Activated CD8-positive, alpha-beta T cell treated with anti-CD3 and anti-CD28 coated beads, Interleukin-2, amount 10 ng/mL, durations not matched to agents 7 days and 5 days (primary cell): Measurements from ENCODE around the gene COL6A2. TPM values are rescaled to one million over a fixed set of nuclear protein-coding genes. Genes with fewer than 3 reads are reported as not detected.

Source experiments
- ATAC-seq: fragments of 150-1000 bp; cut with Tn5 transposase; one replicate; pipeline ENCODE4 v1.10.0; 2021; ENCODE audit warnings: moderate library complexity
- CTCF ChIA-PET: fragments of 350-600 bp; sonication (Branson Sonifier 250); formaldehyde crosslinking; loops from one replicate; lab custom pipeline; 2021; ENCODE audit warnings: antibody characterized with exemption; lab: Charles Lee
- POLR2A ChIA-PET: fragments of 350-600 bp; sonication (Branson Sonifier 250); formaldehyde crosslinking; loops from one replicate; lab custom pipeline; 2021; ENCODE audit warnings: antibody characterized with exemption; lab: Charles Lee
- DNase-seq: peaks from one replicate; pipeline ENCODE4 v3.0.0-alpha.2; 2020
- H3K27ac Mint-ChIP-seq: one replicate; pipeline ENCODE4 v1.8.0; 2021; ENCODE audit warnings: mild to moderate bottlenecking, mixed read lengths
- H3K27me3 Mint-ChIP-seq: one replicate; pipeline ENCODE4 v1.8.0; 2021; ENCODE audit warnings: low read depth, mixed read lengths
- H3K36me3 Mint-ChIP-seq: one replicate; pipeline ENCODE4 v1.8.0; 2021; ENCODE audit warnings: low read depth, mixed read lengths
- H3K4me1 Mint-ChIP-seq: one replicate; pipeline ENCODE4 v1.8.0; 2021; ENCODE audit warnings: low read depth, mixed read lengths
- H3K4me3 Mint-ChIP-seq: one replicate; pipeline ENCODE4 v1.8.0; 2021; ENCODE audit warnings: mild to moderate bottlenecking, mixed read lengths
- H3K9me3 Mint-ChIP-seq: one replicate; pipeline ENCODE4 v1.8.0; 2022; ENCODE audit warnings: mixed read lengths; ENCODE audit not compliant: insufficient read depth
- total RNA-seq, 2 experiments: library from RNA; stranded (reverse); gene quantifications; one replicate each; pipeline ENCODE4 v1.2.3, GENCODE V29; 2021

Gene COL6A2
- total RNA-seq, 2 experiments from 2014 or later: 6.0 to 7.2 TPM

- DNase-seq (no peak), ATAC-seq (no peak)
- Mint-ChIP-seq H3K27ac (peak overlapping the region; percentile 52), H3K4me3 (no peak overlapping the region), H3K27me3 (no peaks in the 10 kb centered on the region), H3K4me1 (no peaks in the 10 kb centered on the region), H3K9me3 (no peaks in the 10 kb centered on the region), H3K36me3 (peaks cover 2% of the 10 kb centered on the region)
- POLR2A ChIA-PET: no interaction called here
- CTCF ChIA-PET: interaction anchor here (1.0 kb wide), 1 partner anchor 14 kb away, joined by 4 read pairs; no protein-coding TSS in a partner anchor
Observed at GRCh38 chr21:46157396-46157986, 59.6 kb downstream of the COL6A2 start.

GRCh38 chr21:46157987-46158451, 60.1 kb downstream of the COL6A2 start:
- no peak overlapping the region for H3K27ac Mint-ChIP-seq
- ChIA-PET POLR2A (no interaction called here), CTCF (interaction anchor here (1.0 kb wide), 1 partner anchor 15 kb away, joined by 4 read pairs; no protein-coding TSS in a partner anchor)
- H3K4me1 Mint-ChIP-seq: no peaks in the 10 kb centered on the region
- H3K9me3 Mint-ChIP-seq: no peaks in the 10 kb centered on the region
- DNase-seq (no peak), ATAC-seq (no peak)
- H3K4me3 Mint-ChIP-seq: no peak overlapping the region
- no peaks in the 10 kb centered on the region for H3K27me3 Mint-ChIP-seq
- peaks cover 2% of the 10 kb centered on the region for H3K36me3 Mint-ChIP-seq

DNA sequence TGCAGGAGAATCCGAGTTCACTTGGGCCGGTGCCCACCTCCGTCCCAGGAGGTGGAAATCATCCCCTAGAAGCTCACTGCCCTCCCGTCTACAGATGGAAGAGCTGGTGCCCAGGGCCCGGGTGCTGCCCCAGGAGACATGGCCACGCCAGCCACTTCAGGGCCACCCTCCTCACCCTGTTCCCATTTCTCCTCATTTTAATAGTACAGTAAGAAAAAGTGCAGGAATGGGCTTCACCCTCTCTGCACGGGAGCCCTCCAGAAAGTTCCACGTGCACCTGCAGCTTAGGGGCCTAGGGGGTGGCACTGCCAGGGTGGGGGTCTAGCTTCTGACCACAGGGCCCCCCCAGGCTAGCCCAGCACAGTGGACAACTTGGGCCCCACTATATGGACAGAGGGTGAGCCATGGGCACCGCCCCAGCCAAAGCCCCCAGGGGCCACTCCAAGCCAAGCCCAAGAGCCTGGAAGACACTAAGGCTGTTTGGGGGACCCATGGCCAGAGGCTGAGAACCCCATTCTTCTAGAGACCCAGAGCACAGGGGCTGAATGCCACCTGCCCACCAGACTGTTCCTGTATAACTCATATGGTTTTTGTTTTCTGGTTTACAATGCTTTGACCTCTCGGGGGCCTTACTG, 60.9 kb downstream of the COL6A2 start:
- H3K27me3 Mint-ChIP-seq: no peaks in the 10 kb centered on the region
- ChIA-PET POLR2A (no interaction called here), CTCF (no interaction called here)
- no peaks in the 10 kb centered on the region for H3K9me3 Mint-ChIP-seq
- H3K36me3 Mint-ChIP-seq: peaks cover 2% of the 10 kb centered on the region
- no peak overlapping the region for H3K27ac Mint-ChIP-seq
- no peak for DNase-seq
- H3K4me1 Mint-ChIP-seq: no peaks in the 10 kb centered on the region
- H3K4me3 Mint-ChIP-seq: no peak overlapping the region
- no peak for ATAC-seq

GRCh38 chr21:46159390-46159789, 61.5 kb downstream of the COL6A2 start:
- Mint-ChIP-seq H3K9me3 (no peaks in the 10 kb centered on the region), H3K36me3 (peaks cover 2% of the 10 kb centered on the region), H3K4me3 (no peak overlapping the region), H3K27ac (no peak overlapping the region), H3K4me1 (no peaks in the 10 kb centered on the region), H3K27me3 (no peaks in the 10 kb centered on the region)
- CTCF ChIA-PET: interaction anchor here (1.3 kb wide), 1 partner anchor 16 kb away, joined by 5 read pairs; no protein-coding TSS in a partner anchor
- POLR2A ChIA-PET: no interaction called here
- no peak for DNase-seq
- ATAC-seq: no peak

DNA sequence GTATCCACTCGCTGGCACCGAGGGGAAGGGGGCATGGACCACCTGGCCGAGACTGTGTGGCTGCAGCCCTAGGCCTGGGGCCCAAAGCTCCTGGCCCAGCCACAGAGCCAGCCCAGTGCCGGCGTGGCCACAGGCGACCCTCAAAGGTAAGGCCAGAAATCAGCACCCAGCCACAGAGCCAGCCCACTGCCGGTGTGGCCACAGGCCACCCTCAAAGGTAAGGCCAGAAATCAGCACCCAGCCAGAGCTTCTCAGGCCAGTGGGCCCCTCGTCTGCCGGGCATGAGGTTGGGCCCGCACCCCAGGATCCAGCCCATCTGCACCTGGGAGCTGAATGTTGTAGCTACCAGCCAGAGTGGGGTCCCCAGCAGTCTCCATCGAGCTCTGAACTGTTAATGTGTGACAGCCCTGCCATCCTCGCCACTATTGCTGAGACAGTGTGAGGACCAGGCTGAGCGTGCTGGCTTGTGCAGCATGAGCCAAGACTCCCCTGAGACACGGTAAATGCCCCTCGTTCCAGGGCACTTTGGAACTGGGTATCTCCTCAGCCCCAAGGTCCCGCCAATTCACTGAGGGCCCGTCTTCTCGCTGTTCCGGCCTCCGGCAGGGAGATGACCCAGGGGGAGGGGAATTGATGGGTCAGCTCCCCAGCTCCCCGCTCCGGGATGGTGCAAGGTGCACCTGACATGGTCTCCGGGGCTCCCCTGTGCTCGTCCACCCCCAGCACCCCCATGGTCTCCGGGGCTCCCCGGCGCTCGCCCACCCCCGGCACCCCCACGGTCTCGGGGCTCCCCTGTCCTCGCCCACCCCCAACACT, 62.1 kb downstream of the COL6A2 start:
- no peaks in the 10 kb centered on the region for H3K4me1 Mint-ChIP-seq
- H3K4me3 Mint-ChIP-seq: no peak overlapping the region
- no peak overlapping the region for H3K27ac Mint-ChIP-seq
- no peaks in the 10 kb centered on the region for H3K27me3 Mint-ChIP-seq
- POLR2A ChIA-PET: no interaction called here
- ATAC-seq (peak; percentile 50), DNase-seq (no peak)
- CTCF ChIA-PET: interaction anchor here (1.3 kb wide), 1 partner anchor 16 kb away, joined by 5 read pairs; no protein-coding TSS in a partner anchor
- H3K9me3 Mint-ChIP-seq: no peaks in the 10 kb centered on the region
- peaks cover 2% of the 10 kb centered on the region for H3K36me3 Mint-ChIP-seq

GRCh38 chr21:46160657-46160906, 62.7 kb downstream of the COL6A2 start:
- no peaks in the 10 kb centered on the region for H3K27me3 Mint-ChIP-seq
- ATAC-seq (peak; percentile 14), DNase-seq (no peak)
- POLR2A ChIA-PET: no interaction called here
- peaks cover 2% of the 10 kb centered on the region for H3K36me3 Mint-ChIP-seq
- H3K27ac Mint-ChIP-seq: no peak overlapping the region
- H3K9me3 Mint-ChIP-seq: no peaks in the 10 kb centered on the region
- no peaks in the 10 kb centered on the region for H3K4me1 Mint-ChIP-seq
- CTCF ChIA-PET: interaction anchor here (1.3 kb wide), 1 partner anchor 17 kb away, joined by 5 read pairs; no protein-coding TSS in a partner anchor
- H3K4me3 Mint-ChIP-seq: no peak overlapping the region

GRCh38 chr21:46160907-46161632, 63.2 kb downstream of the COL6A2 start:
- POLR2A ChIA-PET: no interaction called here
- Mint-ChIP-seq H3K9me3 (no peaks in the 10 kb centered on the region), H3K27ac (no peak overlapping the region), H3K36me3 (peaks cover 2% of the 10 kb centered on the region), H3K27me3 (no peaks in the 10 kb centered on the region), H3K4me1 (no peaks in the 10 kb centered on the region), H3K4me3 (no peak overlapping the region)
- ATAC-seq (no peak), DNase-seq (no peak)
- CTCF ChIA-PET: no interaction called here

DNA sequence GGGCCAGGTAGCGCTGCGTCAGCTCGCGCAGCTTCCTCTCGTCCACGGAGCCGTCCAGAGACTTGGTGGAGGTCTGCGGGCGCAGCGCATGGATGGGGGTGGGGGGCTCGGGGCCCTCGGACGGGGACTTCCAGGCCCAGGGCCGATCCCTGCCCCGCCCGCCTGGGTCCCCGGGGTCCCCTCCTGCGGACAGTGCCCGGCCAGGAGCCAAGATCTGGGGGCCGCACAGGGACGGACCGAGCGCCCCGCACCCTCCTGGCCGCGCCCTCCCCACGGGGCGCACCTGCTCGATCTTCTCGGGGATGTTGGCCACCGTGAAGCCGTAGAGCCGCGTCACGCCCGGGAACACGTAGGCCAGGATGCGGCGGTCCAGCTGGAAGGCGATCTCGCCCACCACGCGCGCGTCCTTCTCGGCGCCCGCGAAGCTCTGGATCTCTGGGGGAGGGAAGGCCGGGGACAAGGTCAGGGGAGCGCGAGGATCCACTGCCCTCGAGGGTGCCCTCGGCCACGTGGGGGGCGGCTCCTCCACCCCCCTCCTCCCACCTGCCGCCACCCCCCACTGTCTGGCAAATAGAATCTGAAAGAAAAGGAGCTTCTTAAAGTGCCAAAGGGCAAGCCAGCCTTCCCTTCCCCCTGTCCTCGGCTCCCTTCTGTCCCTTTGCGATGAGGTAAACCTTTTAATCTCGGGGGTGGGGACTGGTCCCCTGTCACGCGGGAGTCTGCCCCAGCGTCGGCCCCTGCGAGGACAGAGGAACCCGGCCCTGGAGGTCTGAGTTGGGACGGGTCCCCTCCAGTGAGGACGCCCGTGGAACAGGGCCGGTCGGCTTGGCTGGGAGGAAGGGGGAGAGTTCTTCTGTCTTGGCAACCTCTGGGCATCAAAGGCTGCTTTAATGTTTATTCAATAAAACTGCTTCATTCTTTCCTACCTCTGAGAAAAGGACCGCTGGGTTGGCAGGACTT, 64.0 kb downstream of the COL6A2 start:
- H3K4me3 Mint-ChIP-seq: no peak overlapping the region
- no peaks in the 10 kb centered on the region for H3K9me3 Mint-ChIP-seq
- H3K27me3 Mint-ChIP-seq: no peaks in the 10 kb centered on the region
- H3K4me1 Mint-ChIP-seq: no peaks in the 10 kb centered on the region
- CTCF ChIA-PET: no interaction called here
- DNase-seq: no peak
- POLR2A ChIA-PET: no interaction called here
- no peak for ATAC-seq
- no peak overlapping the region for H3K27ac Mint-ChIP-seq
- H3K36me3 Mint-ChIP-seq: peaks cover 2% of the 10 kb centered on the region

GRCh38 chr21:46163380-46163779, 65.5 kb downstream of the COL6A2 start:
- no peak overlapping the region for H3K27ac Mint-ChIP-seq
- ChIA-PET POLR2A (no interaction called here), CTCF (no interaction called here)
- H3K27me3 Mint-ChIP-seq: no peaks in the 10 kb centered on the region
- no peak overlapping the region for H3K4me3 Mint-ChIP-seq
- DNase-seq (no peak), ATAC-seq (no peak)
- H3K9me3 Mint-ChIP-seq: no peaks in the 10 kb centered on the region
- H3K4me1 Mint-ChIP-seq: no peaks in the 10 kb centered on the region
- peaks cover 2% of the 10 kb centered on the region for H3K36me3 Mint-ChIP-seq

- peaks cover 2% of the 10 kb centered on the region for H3K36me3 Mint-ChIP-seq
Observed at GRCh38 chr21:46165098-46165497, 67.2 kb downstream of the COL6A2 start.

DNA sequence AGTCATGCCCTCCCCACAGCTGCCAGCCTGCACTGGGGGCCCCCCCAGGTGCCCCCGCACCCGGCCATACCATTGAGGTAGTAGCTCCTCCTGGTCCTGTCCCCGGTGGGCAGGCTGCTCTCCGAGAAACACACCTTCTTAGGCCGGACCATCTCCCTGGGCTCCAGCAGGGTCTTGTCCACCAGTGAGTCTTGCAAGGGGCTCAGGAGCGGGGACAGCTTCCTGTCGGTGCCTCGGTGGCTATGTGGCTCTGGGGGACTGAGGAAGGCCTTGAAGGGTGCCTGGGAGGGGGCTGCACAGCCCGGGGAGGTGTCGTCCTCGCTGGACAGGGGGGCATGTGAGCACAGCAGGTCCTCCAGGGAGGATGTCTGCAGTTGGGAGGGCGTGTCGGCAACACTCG, 70.3 kb downstream of the COL6A2 start:
- POLR2A ChIA-PET: no interaction called here
- CTCF ChIA-PET: interaction anchor here (0.8 kb wide), 1 partner anchor 15 kb away, joined by 3 read pairs; no protein-coding TSS in a partner anchor
- DNase-seq: no peak
- H3K27me3 Mint-ChIP-seq: no peaks in the 10 kb centered on the region
- H3K36me3 Mint-ChIP-seq: no peaks in the 10 kb centered on the region
- H3K4me1 Mint-ChIP-seq: peaks cover 10% of the 10 kb centered on the region
- ATAC-seq: no peak
- H3K9me3 Mint-ChIP-seq: no peaks in the 10 kb centered on the region
- H3K27ac Mint-ChIP-seq: no peak overlapping the region
- no peak overlapping the region for H3K4me3 Mint-ChIP-seq

More at GRCh38 chr21:46165098-46165497, 67.2 kb downstream of the COL6A2 start:
- ChIA-PET CTCF (no interaction called here), POLR2A (no interaction called here)
- H3K27me3 Mint-ChIP-seq: no peaks in the 10 kb centered on the region
- no peak for DNase-seq
- no peaks in the 10 kb centered on the region for H3K9me3 Mint-ChIP-seq
- H3K4me1 Mint-ChIP-seq: no peaks in the 10 kb centered on the region
- H3K4me3 Mint-ChIP-seq: no peak overlapping the region
- no peak for ATAC-seq
- H3K27ac Mint-ChIP-seq: no peak overlapping the region
